ENCODE measurements around the gene HOXB9. TPM values are rescaled to one million over a fixed set of nuclear protein-coding genes. Genes with fewer than 3 reads are reported as not detected.
A peak's percentile ranks its signal among the peaks of the same experiment; 100 is the strongest.

HOXB9 gene
- total and polyA plus RNA-seq, 9 of the 15 experiments (the other 6 are each of a cell fraction or from before 2014, with no cell fraction given) = 3.1 to 196 (median 77.6) TPM

GRCh38 chr17:48625495-48626244 lies 488 bp downstream of the HOXB9 start:
- FAIRE-seq (no peak), DNase-seq (ENCODE audit: extremely low read depth in 1 of 4, low spot score in 3 of 4) (peak; percentile 56 to 76 (median 67)), ATAC-seq (peak; percentile 5)
- peaks cover 41% of the 10 kb centered on the region for H3K36me3 ChIP-seq (ENCODE audit: control insufficient read depth, insufficient read depth, low read length)
- peaks cover 96% of the 10 kb centered on the region for H3K79me2 ChIP-seq (ENCODE audit: control insufficient read depth, insufficient read depth, low read length)
- peaks cover 39% of the 10 kb centered on the region for H4K20me1 ChIP-seq (replicated peaks; ENCODE audit: control insufficient read depth, insufficient read depth, low read length)
- H3K4me2 ChIP-seq (ENCODE audit: insufficient read depth, low read length) = peak overlapping the region; percentile 65
- peak overlapping the region; percentile 99 for H3K27ac ChIP-seq (ENCODE audit: extremely low read depth, low read depth, low read length)
- POLR2A ChIA-PET = interaction anchor here (0.5 to 4.0 kb wide), 28 partner anchors 8 to 580 kb away, joined by 3 to 43 read pairs (median 4); partner anchors contain the start of genes HOXB3 and HOXB8
- in situ Hi-C loops (cut with MboI) (loop anchor here (10.0 kb wide), 1 partner anchor 591 kb away; the partner anchor contains the start of gene COPZ2), intact Hi-C loops (cut with micrococcal nuclease) (loop anchor here (2.0 to 5.0 kb wide), 2 partner anchors 79 to 372 kb away; partner anchors contain the start of gene IGF2BP1)
- CTCF ChIA-PET (ENCODE audit: low intra/inter-chr PET ratio) = interaction anchor here (0.7 kb wide), 1 partner anchor 70 kb away, joined by 3 read pairs; no protein-coding TSS in a partner anchor
- no peaks in the 10 kb centered on the region for H3K9me3 ChIP-seq (replicated peaks; ENCODE audit: control insufficient read depth, insufficient read depth, low read depth, low read length)
- H3K27me3 ChIP-seq (ENCODE audit: control insufficient read depth in 2 of 2, insufficient read depth in 2 of 2, low read length in 2 of 2) = no peaks in the 10 kb centered on the region
- H3K4me1 ChIP-seq (replicated peaks in 1 of 2; ENCODE audit: control insufficient read depth in 2 of 2, insufficient read depth in 2 of 2, low read length in 2 of 2) = peaks cover 41 to 57% of the 10 kb centered on the region in 2 experiments
- peak overlapping the region; percentile 97 for H3K4me3 ChIP-seq
- TSS peak; percentile 42 for BruUV-seq (replicated peaks)
- H3K9ac ChIP-seq (ENCODE audit: insufficient read depth in 1 of 2, low read depth in 2 of 2, low read length in 2 of 2) = peak overlapping the region; percentile 99 to 100
- no peak overlapping the region; the same call in 1 of the 2 replicates for H2AFZ ChIP-seq (ENCODE audit: low read depth, low read length)
- 0% methylated on average over 48 of the region's 69 CpGs for WGBS (ENCODE audit: insufficient coverage, low coverage, missing lambda C conversion rate)
- H3K9me1 ChIP-seq (ENCODE audit: control insufficient read depth, insufficient read depth, low read length) = no peaks in the 10 kb centered on the region
- TF ChIP-seq NFIC (IDR thresholded peaks at IDR 0.05) (no peak), STAT6 (CRISPR knock-in tag; IDR thresholded peaks at IDR 0.05) (no peak), HDAC8 (tag; IDR thresholded peaks at IDR 0.05) (no peak), MEF2A (IDR thresholded peaks at IDR 0.05; ENCODE audit: control insufficient read depth, low read depth, low read length) (no peak), PCBP2 (IDR thresholded peaks at IDR 0.05; ENCODE audit: low read depth, low read length, poor library complexity, severe bottlenecking) (no peak), ZBTB43 (CRISPR knock-in tag; IDR thresholded peaks at IDR 0.05) (peak; percentile 55; the same call in 1 of the 2 replicates), ZNF316 (IDR thresholded peaks at IDR 0.05) (no peak), MCM5 (IDR thresholded peaks at IDR 0.05; ENCODE audit: low read depth) (no peak), FOXA3 (CRISPR knock-in tag; conservative IDR thresholded peaks at IDR 0.05 in 1 of 2, IDR thresholded peaks at IDR 0.05 in 1 of 2) (no peak), HMGXB4 (CRISPR knock-in tag; IDR thresholded peaks at IDR 0.05) (peak; percentile 85), BHLHE40 (IDR thresholded peaks at IDR 0.05; ENCODE audit: low read length) (peak; percentile 77), ILK (tag; IDR thresholded peaks at IDR 0.05; ENCODE audit: borderline replicate concordance, low read depth) (no peak), ATF7 (IDR thresholded peaks at IDR 0.05) (no peak), PRMT5 (CRISPR knock-in tag; IDR thresholded peaks at IDR 0.05) (0 out of 2 replicates have a peak, but pooled peaks have one; percentile 45), ZNF12 (CRISPR knock-in tag; IDR thresholded peaks at IDR 0.05) (0 out of 2 replicates have a peak, but pooled peaks have one; percentile 38), NR1H2 (CRISPR knock-in tag; IDR thresholded peaks at IDR 0.05) (no peak)

Data from K562 (cell line).